ENCODE data around the gene DPYD. TPM values are rescaled to one million over a fixed set of nuclear protein-coding genes. Genes with fewer than 3 reads are reported as not detected.

Gene DPYD
- total RNA-seq, 1 donor from 2014 or later = 11.9 TPM

GRCh38 chr1:97599447-97599846 lies 321.4 kb downstream of the DPYD start:
- Mint-ChIP-seq H3K4me3 (ENCODE audit: low read depth) (no peak overlapping the region), H3K27me3 (ENCODE audit: low read depth) (no peaks in the 10 kb centered on the region), H3K36me3 (ENCODE audit: low read depth) (no peaks in the 10 kb centered on the region), H3K27ac (no peak overlapping the region), H3K4me1 (ENCODE audit: low read depth) (no peaks in the 10 kb centered on the region), H3K9me3 (no peaks in the 10 kb centered on the region)
- no peak for DNase-seq (ENCODE audit: low spot score)
- intact Hi-C loops (cut with micrococcal nuclease) = no loop called here

GRCh38 chr1:97593192-97593591 lies 327.6 kb downstream of the DPYD start:
- no peaks in the 10 kb centered on the region for H3K27me3 Mint-ChIP-seq (ENCODE audit: low read depth)
- intact Hi-C loops (cut with micrococcal nuclease) = no loop called here

GRCh38 chr1:97588772-97589171 lies 332.1 kb downstream of the DPYD start:
- Mint-ChIP-seq H3K27ac (no peak overlapping the region), H3K4me3 (ENCODE audit: low read depth) (no peak overlapping the region), H3K36me3 (ENCODE audit: low read depth) (peaks cover 15% of the 10 kb centered on the region), H3K27me3 (ENCODE audit: low read depth) (no peaks in the 10 kb centered on the region), H3K9me3 (peaks cover 3% of the 10 kb centered on the region), H3K4me1 (ENCODE audit: low read depth) (no peaks in the 10 kb centered on the region)
- no peak for DNase-seq (ENCODE audit: low spot score)
- intact Hi-C loops (cut with micrococcal nuclease) = no loop called here

More at GRCh38 chr1:97593192-97593591, 327.6 kb downstream of the DPYD start:
- H3K27ac Mint-ChIP-seq = no peak overlapping the region
- H3K4me3 Mint-ChIP-seq (ENCODE audit: low read depth) = no peak overlapping the region
- peaks cover 12% of the 10 kb centered on the region for H3K36me3 Mint-ChIP-seq (ENCODE audit: low read depth)
- H3K9me3 Mint-ChIP-seq = peaks cover 3% of the 10 kb centered on the region
- no peak for DNase-seq (ENCODE audit: low spot score)
- no peaks in the 10 kb centered on the region for H3K4me1 Mint-ChIP-seq (ENCODE audit: low read depth)

- H3K27ac Mint-ChIP-seq = no peak overlapping the region
- H3K27me3 Mint-ChIP-seq (ENCODE audit: low read depth) = no peaks in the 10 kb centered on the region
- no peaks in the 10 kb centered on the region for H3K4me1 Mint-ChIP-seq (ENCODE audit: low read depth)
- no peaks in the 10 kb centered on the region for H3K9me3 Mint-ChIP-seq
- no peak for DNase-seq (ENCODE audit: low spot score)
- H3K4me3 Mint-ChIP-seq (ENCODE audit: low read depth) = no peak overlapping the region
- peaks cover 3% of the 10 kb centered on the region for H3K36me3 Mint-ChIP-seq (ENCODE audit: low read depth)
- intact Hi-C loops (cut with micrococcal nuclease) = no loop called here
These were observed 339.2 kb downstream of the DPYD start for GRCh38 chr1:97581614-97582051.

- Mint-ChIP-seq H3K27ac (no peak overlapping the region), H3K9me3 (no peaks in the 10 kb centered on the region), H3K27me3 (ENCODE audit: low read depth) (no peaks in the 10 kb centered on the region), H3K4me3 (ENCODE audit: low read depth) (no peak overlapping the region), H3K36me3 (ENCODE audit: low read depth) (no peaks in the 10 kb centered on the region), H3K4me1 (ENCODE audit: low read depth) (no peaks in the 10 kb centered on the region)
- intact Hi-C loops (cut with micrococcal nuclease) = no loop called here
- DNase-seq (ENCODE audit: low spot score) = no peak
These were observed 343.2 kb downstream of the DPYD start for GRCh38 chr1:97577613-97578012.

GRCh38 chr1:97573553-97573952 lies 347.3 kb downstream of the DPYD start:
- intact Hi-C loops (cut with micrococcal nuclease) = no loop called here
- no peaks in the 10 kb centered on the region for H3K9me3 Mint-ChIP-seq
- no peaks in the 10 kb centered on the region for H3K36me3 Mint-ChIP-seq (ENCODE audit: low read depth)
- H3K27me3 Mint-ChIP-seq (ENCODE audit: low read depth) = no peaks in the 10 kb centered on the region
- no peak overlapping the region for H3K4me3 Mint-ChIP-seq (ENCODE audit: low read depth)
- no peak for DNase-seq (ENCODE audit: low spot score)
- H3K27ac Mint-ChIP-seq = no peak overlapping the region
- H3K4me1 Mint-ChIP-seq (ENCODE audit: low read depth) = no peaks in the 10 kb centered on the region

- Mint-ChIP-seq H3K27me3 (ENCODE audit: low read depth) (no peaks in the 10 kb centered on the region), H3K9me3 (no peaks in the 10 kb centered on the region), H3K4me1 (ENCODE audit: low read depth) (no peaks in the 10 kb centered on the region), H3K27ac (no peak overlapping the region), H3K36me3 (ENCODE audit: low read depth) (no peaks in the 10 kb centered on the region), H3K4me3 (ENCODE audit: low read depth) (no peak overlapping the region)
- no peak for DNase-seq (ENCODE audit: low spot score)
- intact Hi-C loops (cut with micrococcal nuclease) = no loop called here
These were observed 348.3 kb downstream of the DPYD start for GRCh38 chr1:97572561-97572960.

- Mint-ChIP-seq H3K27ac (no peak overlapping the region), H3K9me3 (no peaks in the 10 kb centered on the region), H3K27me3 (ENCODE audit: low read depth) (no peaks in the 10 kb centered on the region), H3K36me3 (ENCODE audit: low read depth) (no peaks in the 10 kb centered on the region), H3K4me1 (ENCODE audit: low read depth) (no peaks in the 10 kb centered on the region), H3K4me3 (ENCODE audit: low read depth) (no peak overlapping the region)
- intact Hi-C loops (cut with micrococcal nuclease) = no loop called here
- DNase-seq (ENCODE audit: low spot score) = no peak
These were observed 349.1 kb downstream of the DPYD start for GRCh38 chr1:97571760-97572159.

GRCh38 chr1:97570691-97571090 lies 350.1 kb downstream of the DPYD start:
- intact Hi-C loops (cut with micrococcal nuclease) = no loop called here
- H3K36me3 Mint-ChIP-seq (ENCODE audit: low read depth) = no peaks in the 10 kb centered on the region

GRCh38 chr1:97567000-97567749 lies 353.7 kb downstream of the DPYD start:
- H3K9me3 Mint-ChIP-seq = no peaks in the 10 kb centered on the region
- no peaks in the 10 kb centered on the region for H3K27me3 Mint-ChIP-seq (ENCODE audit: low read depth)
- no peaks in the 10 kb centered on the region for H3K4me1 Mint-ChIP-seq (ENCODE audit: low read depth)
- no peak overlapping the region for H3K4me3 Mint-ChIP-seq (ENCODE audit: low read depth)
- H3K27ac Mint-ChIP-seq = no peak overlapping the region
- intact Hi-C loops (cut with micrococcal nuclease) = no loop called here
- no peak for DNase-seq (ENCODE audit: low spot score)
- H3K36me3 Mint-ChIP-seq (ENCODE audit: low read depth) = no peaks in the 10 kb centered on the region

More at GRCh38 chr1:97570691-97571090, 350.1 kb downstream of the DPYD start:
- H3K4me3 Mint-ChIP-seq (ENCODE audit: low read depth) = no peak overlapping the region
- no peaks in the 10 kb centered on the region for H3K9me3 Mint-ChIP-seq
- DNase-seq (ENCODE audit: low spot score) = no peak
- H3K27me3 Mint-ChIP-seq (ENCODE audit: low read depth) = no peaks in the 10 kb centered on the region
- H3K27ac Mint-ChIP-seq = no peak overlapping the region
- no peaks in the 10 kb centered on the region for H3K4me1 Mint-ChIP-seq (ENCODE audit: low read depth)

- DNase-seq (ENCODE audit: low spot score) = no peak
- Mint-ChIP-seq H3K27me3 (ENCODE audit: low read depth) (no peaks in the 10 kb centered on the region), H3K4me3 (ENCODE audit: low read depth) (no peak overlapping the region), H3K36me3 (ENCODE audit: low read depth) (no peaks in the 10 kb centered on the region), H3K27ac (no peak overlapping the region), H3K4me1 (ENCODE audit: low read depth) (no peaks in the 10 kb centered on the region), H3K9me3 (no peaks in the 10 kb centered on the region)
- intact Hi-C loops (cut with micrococcal nuclease) = no loop called here
These were observed 354.9 kb downstream of the DPYD start for GRCh38 chr1:97565886-97566285.

GRCh38 chr1:97563926-97564325 lies 356.9 kb downstream of the DPYD start:
- intact Hi-C loops (cut with micrococcal nuclease) = no loop called here
- no peak overlapping the region for H3K27ac Mint-ChIP-seq
- H3K9me3 Mint-ChIP-seq = no peaks in the 10 kb centered on the region
- H3K4me1 Mint-ChIP-seq (ENCODE audit: low read depth) = no peaks in the 10 kb centered on the region
- H3K36me3 Mint-ChIP-seq (ENCODE audit: low read depth) = no peaks in the 10 kb centered on the region
- H3K27me3 Mint-ChIP-seq (ENCODE audit: low read depth) = no peaks in the 10 kb centered on the region
- H3K4me3 Mint-ChIP-seq (ENCODE audit: low read depth) = no peak overlapping the region
- DNase-seq (ENCODE audit: low spot score) = no peak

- no peaks in the 10 kb centered on the region for H3K36me3 Mint-ChIP-seq (ENCODE audit: low read depth)
- H3K4me1 Mint-ChIP-seq (ENCODE audit: low read depth) = no peaks in the 10 kb centered on the region
- intact Hi-C loops (cut with micrococcal nuclease) = no loop called here
- H3K27me3 Mint-ChIP-seq (ENCODE audit: low read depth) = no peaks in the 10 kb centered on the region
- H3K9me3 Mint-ChIP-seq = no peaks in the 10 kb centered on the region
- no peak overlapping the region for H3K27ac Mint-ChIP-seq
- H3K4me3 Mint-ChIP-seq (ENCODE audit: low read depth) = no peak overlapping the region
- DNase-seq (ENCODE audit: low spot score) = no peak
These were observed 358.8 kb downstream of the DPYD start for GRCh38 chr1:97562081-97562480.
